T-helper 2 cell treated with Interferon-gamma antibody and Interleukin-4, amounts not matched to agents 100 ng/mL and 5 ng/mL, for 36 hours (primary cell): ENCODE measurements around the gene SLC8A1. TPM values are rescaled to one million over a fixed set of nuclear protein-coding genes. Genes with fewer than 3 reads are reported as not detected.
"Not testable (repeated sequence)": the region's sequence is repeated elsewhere in the genome, so short reads cannot be mapped to it uniquely, and the experiment has no call there.

Experiments
- intact Hi-C: fragments of 100-400 bp; cut with micrococcal nuclease; formaldehyde crosslinking; loops from one replicate; pipeline ENCODE4 v1.15.1; 2023
- total RNA-seq: library from RNA; stranded (reverse); gene quantifications from 2 replicates; pipeline ENCODE4 v1.2.3, GENCODE V29; 2022

SLC8A1 gene
- total RNA-seq, 1 donor from 2014 or later = 1.8 TPM

GRCh38 chr2:40093021-40093675 lies 358.7 kb downstream of the SLC8A1 start:
- intact Hi-C loops = loop anchor here (10.0 kb wide), 1 partner anchor 178 kb away; no protein-coding TSS in a partner anchor

GRCh38 chr2:40090044-40090443 lies 361.8 kb downstream of the SLC8A1 start:
- intact Hi-C loops = loop anchor here (10.0 kb wide), 1 partner anchor 175 kb away; no protein-coding TSS in a partner anchor

- intact Hi-C loops = no loop called here
Measured at GRCh38 chr2:40087927-40088326, 364.0 kb downstream of the SLC8A1 start.

- intact Hi-C loops = no loop called here
Measured at GRCh38 chr2:40087434-40087833, 364.5 kb downstream of the SLC8A1 start.

GRCh38 chr2:40085786-40086185 lies 366.1 kb downstream of the SLC8A1 start:
- intact Hi-C loops = no loop called here

GRCh38 chr2:40073336-40073735 lies 378.6 kb downstream of the SLC8A1 start:
- intact Hi-C loops = not testable (repeated sequence)

GRCh38 chr2:40072442-40073232 lies 379.3 kb downstream of the SLC8A1 start:
- intact Hi-C loops = no loop called here

- intact Hi-C loops = no loop called here
Measured at GRCh38 chr2:40062381-40062780, 389.5 kb downstream of the SLC8A1 start.

- intact Hi-C loops = no loop called here
Measured at GRCh38 chr2:40049781-40050180, 402.1 kb downstream of the SLC8A1 start.

GRCh38 chr2:40048506-40048905 lies 403.4 kb downstream of the SLC8A1 start:
- intact Hi-C loops = no loop called here

- intact Hi-C loops = no loop called here
Measured at GRCh38 chr2:40047406-40047805, 404.5 kb downstream of the SLC8A1 start.
